ENCODE data around the gene ZNF565. TPM values are rescaled to one million over a fixed set of nuclear protein-coding genes. Genes with fewer than 3 reads are reported as not detected.

ZNF565 gene
- total RNA-seq, 1 experiment from 2014 or later = 5.7 TPM

- H3K9ac ChIP-seq (ENCODE audit: low read length) = no peak overlapping the region
- H3K9me2 ChIP-seq (replicated peaks; ENCODE audit: insufficient read depth, low read length) = no peaks in the 10 kb centered on the region
- H2AFZ ChIP-seq (ENCODE audit: low read length) = no peak overlapping the region
- peaks cover 67% of the 10 kb centered on the region for H3K36me3 ChIP-seq (ENCODE audit: insufficient read depth, low read length)
- peaks cover 2% of the 10 kb centered on the region; the same call in 1 of the 2 replicates for H4K20me1 ChIP-seq (ENCODE audit: insufficient read depth, low read depth, low read length)
- H3K9me3 ChIP-seq (ENCODE audit: low read length) = no peaks in the 10 kb centered on the region
- no peak overlapping the region for H3K4me2 ChIP-seq (ENCODE audit: low read depth, low read length, poor library complexity, severe bottlenecking)
- no peaks in the 10 kb centered on the region for H3K27me3 ChIP-seq (ENCODE audit: low read length)
- H3K79me2 ChIP-seq (ENCODE audit: low read length) = peaks cover 93% of the 10 kb centered on the region
- H3K4me3 ChIP-seq (ENCODE audit: low read length) = no peak overlapping the region
- no peaks in the 10 kb centered on the region for H3K4me1 ChIP-seq (ENCODE audit: low read length)
- no peak overlapping the region for H3K27ac ChIP-seq (ENCODE audit: low read length)
- no peak for DNase-seq
Measured at GRCh38 chr19:36222503-36222902, 8.0 kb upstream of the ZNF565 start.

GRCh38 chr19:36221474-36221873, 7.0 kb upstream of the ZNF565 start:
- Histone ChIP-seq H3K9me3 (ENCODE audit: low read length) (no peaks in the 10 kb centered on the region), H3K27ac (ENCODE audit: low read length) (no peak overlapping the region), H3K9me2 (replicated peaks; ENCODE audit: insufficient read depth, low read length) (no peaks in the 10 kb centered on the region), H3K79me2 (ENCODE audit: low read length) (peaks cover 96% of the 10 kb centered on the region), H4K20me1 (ENCODE audit: insufficient read depth, low read depth, low read length) (no peaks in the 10 kb centered on the region; the same call in none of the 2 replicates), H3K4me1 (ENCODE audit: low read length) (no peaks in the 10 kb centered on the region), H2AFZ (ENCODE audit: low read length) (no peak overlapping the region), H3K27me3 (ENCODE audit: low read length) (no peaks in the 10 kb centered on the region), H3K36me3 (ENCODE audit: insufficient read depth, low read length) (peaks cover 59% of the 10 kb centered on the region), H3K9ac (ENCODE audit: low read length) (no peak overlapping the region), H3K4me2 (ENCODE audit: low read depth, low read length, poor library complexity, severe bottlenecking) (no peak overlapping the region), H3K4me3 (ENCODE audit: low read length) (no peak overlapping the region)
- no peak for DNase-seq

GRCh38 chr19:36215276-36216123, 1.0 kb upstream of the ZNF565 start:
- peaks cover 68% of the 10 kb centered on the region for H3K79me2 ChIP-seq (ENCODE audit: low read length)
- H3K4me1 ChIP-seq (ENCODE audit: low read length) = peaks cover 17% of the 10 kb centered on the region
- H3K9me2 ChIP-seq (replicated peaks; ENCODE audit: insufficient read depth, low read length) = no peaks in the 10 kb centered on the region
- DNase-seq = peak; percentile 66
- peak overlapping the region; percentile 96 for H3K9ac ChIP-seq (ENCODE audit: low read length)
- peak overlapping the region; percentile 93 for H3K4me2 ChIP-seq (ENCODE audit: low read depth, low read length, poor library complexity, severe bottlenecking)
- H4K20me1 ChIP-seq (ENCODE audit: insufficient read depth, low read depth, low read length) = no peaks in the 10 kb centered on the region; the same call in 1 of the 2 replicates
- H3K9me3 ChIP-seq (ENCODE audit: low read length) = no peaks in the 10 kb centered on the region
- H3K27ac ChIP-seq (ENCODE audit: low read length) = peak overlapping the region; percentile 79
- H2AFZ ChIP-seq (ENCODE audit: low read length) = peak overlapping the region; percentile 49; the same call in 1 of the 2 replicates
- H3K36me3 ChIP-seq (ENCODE audit: insufficient read depth, low read length) = peaks cover 16% of the 10 kb centered on the region
- H3K27me3 ChIP-seq (ENCODE audit: low read length) = no peaks in the 10 kb centered on the region
- peak overlapping the region; percentile 93 for H3K4me3 ChIP-seq (ENCODE audit: low read length)

DNA sequence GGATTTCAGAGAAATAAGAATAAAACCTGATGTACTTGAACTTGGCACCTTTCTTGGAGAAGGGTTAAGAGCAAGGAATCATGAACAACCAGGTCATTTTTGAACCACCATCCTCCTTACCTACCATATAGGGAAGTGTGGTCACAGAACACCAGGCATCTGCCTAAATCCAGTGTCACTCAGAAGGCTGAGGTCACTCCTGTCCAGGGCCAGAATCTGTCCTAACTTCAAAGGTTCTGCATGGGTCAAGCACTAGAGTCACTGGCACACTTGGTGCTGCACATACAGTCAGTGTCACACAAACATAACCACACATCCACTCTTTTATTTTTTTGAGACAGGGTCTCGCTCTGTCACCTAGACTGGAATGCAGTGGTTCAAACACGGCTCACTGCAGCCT, 1.6 kb downstream of the ZNF565 start:
- no peak for DNase-seq
- Histone ChIP-seq H3K9ac (ENCODE audit: low read length) (no peak overlapping the region), H3K27me3 (ENCODE audit: low read length) (no peaks in the 10 kb centered on the region), H3K4me2 (ENCODE audit: low read depth, low read length, poor library complexity, severe bottlenecking) (peak overlapping the region; percentile 6), H3K27ac (ENCODE audit: low read length) (no peak overlapping the region), H3K79me2 (ENCODE audit: low read length) (peaks cover 55% of the 10 kb centered on the region), H3K4me1 (ENCODE audit: low read length) (peaks cover 28% of the 10 kb centered on the region), H3K9me3 (ENCODE audit: low read length) (no peaks in the 10 kb centered on the region), H2AFZ (ENCODE audit: low read length) (no peak overlapping the region), H4K20me1 (ENCODE audit: insufficient read depth, low read depth, low read length) (no peaks in the 10 kb centered on the region; the same call in 1 of the 2 replicates), H3K36me3 (ENCODE audit: insufficient read depth, low read length) (no peaks in the 10 kb centered on the region), H3K4me3 (ENCODE audit: low read length) (no peak overlapping the region), H3K9me2 (replicated peaks; ENCODE audit: insufficient read depth, low read length) (no peaks in the 10 kb centered on the region)

- H3K9me2 ChIP-seq (replicated peaks; ENCODE audit: insufficient read depth, low read length) = no peaks in the 10 kb centered on the region
- H3K27ac ChIP-seq (ENCODE audit: low read length) = no peak overlapping the region
- no peaks in the 10 kb centered on the region for H4K20me1 ChIP-seq (ENCODE audit: insufficient read depth, low read depth, low read length)
- H3K4me3 ChIP-seq (ENCODE audit: low read length) = no peak overlapping the region
- no peaks in the 10 kb centered on the region for H3K27me3 ChIP-seq (ENCODE audit: low read length)
- DNase-seq = no peak
- no peak overlapping the region for H3K9ac ChIP-seq (ENCODE audit: low read length)
- no peaks in the 10 kb centered on the region for H3K36me3 ChIP-seq (ENCODE audit: insufficient read depth, low read length)
- no peak overlapping the region for H2AFZ ChIP-seq (ENCODE audit: low read length)
- no peaks in the 10 kb centered on the region for H3K9me3 ChIP-seq (ENCODE audit: low read length)
- H3K4me2 ChIP-seq (ENCODE audit: low read depth, low read length, poor library complexity, severe bottlenecking) = no peak overlapping the region
- H3K79me2 ChIP-seq (ENCODE audit: low read length) = peaks cover 31% of the 10 kb centered on the region
- peaks cover 33% of the 10 kb centered on the region for H3K4me1 ChIP-seq (ENCODE audit: low read length)
Measured at GRCh38 chr19:36210497-36210896, 4.0 kb downstream of the ZNF565 start.

GRCh38 chr19:36209372-36209771, 5.1 kb downstream of the ZNF565 start:
- no peak overlapping the region for H3K4me2 ChIP-seq (ENCODE audit: low read depth, low read length, poor library complexity, severe bottlenecking)
- H3K4me3 ChIP-seq (ENCODE audit: low read length) = no peak overlapping the region
- H3K9me2 ChIP-seq (replicated peaks; ENCODE audit: insufficient read depth, low read length) = no peaks in the 10 kb centered on the region
- no peaks in the 10 kb centered on the region for H3K9me3 ChIP-seq (ENCODE audit: low read length)
- H3K4me1 ChIP-seq (ENCODE audit: low read length) = peaks cover 33% of the 10 kb centered on the region
- H3K36me3 ChIP-seq (ENCODE audit: insufficient read depth, low read length) = no peaks in the 10 kb centered on the region
- no peak overlapping the region for H3K9ac ChIP-seq (ENCODE audit: low read length)
- peaks cover 26% of the 10 kb centered on the region for H3K79me2 ChIP-seq (ENCODE audit: low read length)
- H4K20me1 ChIP-seq (ENCODE audit: insufficient read depth, low read depth, low read length) = no peaks in the 10 kb centered on the region
- no peak for DNase-seq
- no peaks in the 10 kb centered on the region for H3K27me3 ChIP-seq (ENCODE audit: low read length)
- no peak overlapping the region for H3K27ac ChIP-seq (ENCODE audit: low read length)
- no peak overlapping the region for H2AFZ ChIP-seq (ENCODE audit: low read length)

- DNase-seq = peak; percentile 82
Measured at GRCh38 chr19:36207605-36208252, 6.7 kb downstream of the ZNF565 start.

DNA sequence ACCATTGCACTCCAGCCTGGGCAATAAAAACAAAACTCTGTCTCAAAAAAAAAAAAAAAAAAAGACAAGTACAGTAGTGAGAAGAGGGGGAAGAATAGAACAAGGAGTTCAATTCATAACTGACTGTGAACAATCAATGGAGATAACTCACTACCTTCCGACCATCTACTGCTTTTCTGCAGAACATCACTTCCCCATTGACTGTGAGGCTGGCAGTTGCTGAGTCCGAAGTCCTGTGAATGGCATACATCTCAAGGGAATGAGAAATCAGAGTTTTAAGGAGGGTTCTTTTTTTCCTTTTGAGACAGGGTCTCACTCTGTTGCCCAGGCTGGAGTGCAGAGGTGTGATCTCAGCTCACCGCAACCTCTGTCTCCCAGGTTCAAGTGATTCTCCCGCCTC, 11.2 kb downstream of the ZNF565 start:
- H3K36me3 ChIP-seq (ENCODE audit: insufficient read depth, low read length) = no peaks in the 10 kb centered on the region
- H3K4me1 ChIP-seq (ENCODE audit: low read length) = peaks cover 21% of the 10 kb centered on the region
- H3K4me2 ChIP-seq (ENCODE audit: low read depth, low read length, poor library complexity, severe bottlenecking) = no peak overlapping the region
- no peaks in the 10 kb centered on the region for H3K9me2 ChIP-seq (replicated peaks; ENCODE audit: insufficient read depth, low read length)
- no peaks in the 10 kb centered on the region for H3K27me3 ChIP-seq (ENCODE audit: low read length)
- no peaks in the 10 kb centered on the region for H3K9me3 ChIP-seq (ENCODE audit: low read length)
- no peaks in the 10 kb centered on the region for H4K20me1 ChIP-seq (ENCODE audit: insufficient read depth, low read depth, low read length)
- H3K4me3 ChIP-seq (ENCODE audit: low read length) = no peak overlapping the region
- no peak overlapping the region for H3K9ac ChIP-seq (ENCODE audit: low read length)
- no peaks in the 10 kb centered on the region for H3K79me2 ChIP-seq (ENCODE audit: low read length)
- DNase-seq = no peak
- H3K27ac ChIP-seq (ENCODE audit: low read length) = no peak overlapping the region
- H2AFZ ChIP-seq (ENCODE audit: low read length) = 0 out of 2 replicates have a peak overlapping the region, but pooled peaks have one; percentile 30

More at GRCh38 chr19:36207605-36208252, 6.7 kb downstream of the ZNF565 start:
- peak overlapping the region; percentile 34 for H2AFZ ChIP-seq (ENCODE audit: low read length)
- H3K27me3 ChIP-seq (ENCODE audit: low read length) = no peaks in the 10 kb centered on the region
- peaks cover 28% of the 10 kb centered on the region for H3K4me1 ChIP-seq (ENCODE audit: low read length)
- H3K4me2 ChIP-seq (ENCODE audit: low read depth, low read length, poor library complexity, severe bottlenecking) = peak overlapping the region; percentile 59
- H3K36me3 ChIP-seq (ENCODE audit: insufficient read depth, low read length) = no peaks in the 10 kb centered on the region
- no peaks in the 10 kb centered on the region for H3K9me2 ChIP-seq (replicated peaks; ENCODE audit: insufficient read depth, low read length)
- peak overlapping the region; percentile 14; the same call in 1 of the 2 replicates for H3K4me3 ChIP-seq (ENCODE audit: low read length)
- H3K9ac ChIP-seq (ENCODE audit: low read length) = peak overlapping the region; percentile 45
- H3K79me2 ChIP-seq (ENCODE audit: low read length) = peaks cover 12% of the 10 kb centered on the region
- no peaks in the 10 kb centered on the region for H3K9me3 ChIP-seq (ENCODE audit: low read length)
- H4K20me1 ChIP-seq (ENCODE audit: insufficient read depth, low read depth, low read length) = no peaks in the 10 kb centered on the region
- peak overlapping the region; percentile 81 for H3K27ac ChIP-seq (ENCODE audit: low read length)

All from Karpas-422 (cell line).